Measurements from ENCODE around the gene PCCA.
A peak's percentile ranks its signal among the peaks of the same experiment; 100 is the strongest.

Gene PCCA

DNA sequence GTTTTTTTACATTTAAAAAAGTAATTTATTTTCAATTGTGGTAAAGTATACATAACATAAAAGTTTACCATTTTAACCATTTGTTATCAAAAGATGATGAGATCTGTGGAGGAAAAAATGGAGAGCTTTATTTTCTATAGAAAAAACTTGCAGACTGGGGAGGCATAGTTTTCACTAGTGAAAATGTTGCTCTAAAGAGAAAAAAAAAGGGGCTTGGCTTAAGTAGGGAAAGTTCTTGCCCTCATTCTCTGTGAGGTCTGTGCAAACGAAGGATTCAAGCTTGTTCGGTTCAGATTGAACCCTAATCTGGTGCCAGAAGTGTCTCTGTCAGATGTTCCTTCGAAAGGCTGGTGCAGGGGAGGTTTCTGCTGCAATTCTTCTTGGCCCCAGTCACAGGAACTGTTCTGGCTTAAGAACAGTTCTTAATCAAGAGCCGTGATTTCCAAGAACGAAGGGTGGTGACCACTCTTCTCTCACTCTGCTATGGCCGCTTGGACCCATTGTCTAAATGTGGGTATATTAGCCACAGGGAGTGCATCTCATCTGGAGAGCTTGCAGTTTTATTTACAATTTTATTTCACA lies 42.1 kb downstream of the PCCA start:
- ATAC-seq: no peak
- TF ChIP-seq ZFP30 (CRISPR knock-in tag; IDR thresholded peaks at IDR 0.05): no peak
- TF ChIP-seq ZC3H10 (CRISPR knock-in tag; IDR thresholded peaks at IDR 0.05): no peak
- no peak for TF ChIP-seq ARNTL (CRISPR knock-in tag; IDR thresholded peaks at IDR 0.05; ENCODE audit: borderline replicate concordance, low read depth)
- no peak for TF ChIP-seq BACH2 (CRISPR knock-in tag; IDR thresholded peaks at IDR 0.05; ENCODE audit: borderline replicate concordance)
- no peak for TF ChIP-seq RARB (CRISPR knock-in tag; IDR thresholded peaks at IDR 0.05)
- no peak for TF ChIP-seq ISL1 (CRISPR knock-in tag; IDR thresholded peaks at IDR 0.05)

- TF ChIP-seq ESRRG (CRISPR knock-in tag; IDR thresholded peaks at IDR 0.05) (no peak), ZC3H10 (CRISPR knock-in tag; IDR thresholded peaks at IDR 0.05) (no peak)
- ATAC-seq: peak; percentile 79
Measured at GRCh38 chr13:100131863-100132574, 43.1 kb downstream of the PCCA start.

DNA sequence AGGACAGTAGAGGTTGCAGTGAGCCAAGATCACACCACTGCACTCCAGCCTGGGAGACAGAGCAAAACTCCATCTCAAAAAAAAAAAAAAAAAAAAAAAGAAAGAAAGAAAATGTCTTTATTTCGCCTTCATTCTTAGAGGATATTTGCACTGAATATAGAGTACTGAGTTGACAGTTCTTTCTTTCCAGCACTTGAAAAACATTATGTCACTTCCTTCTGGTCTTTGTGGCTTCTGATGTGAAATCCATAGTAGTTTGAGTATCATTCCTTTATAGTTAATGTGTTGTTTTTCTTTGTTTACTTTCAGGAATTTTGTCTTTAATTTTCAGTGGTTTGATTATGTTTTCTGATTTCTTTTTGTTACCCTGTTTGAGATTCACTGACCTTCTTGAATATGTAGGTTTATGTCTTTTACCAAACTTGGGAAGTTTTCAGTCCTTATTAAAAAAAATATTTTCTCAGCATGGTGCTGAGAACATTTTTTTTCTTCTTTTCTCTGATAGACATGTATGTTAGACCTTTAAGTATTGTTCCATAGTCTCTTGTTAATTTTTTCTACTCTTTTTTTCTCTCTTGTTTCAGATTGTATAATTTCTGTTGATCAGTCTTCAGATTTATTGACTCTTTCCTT lies 50.1 kb downstream of the PCCA start:
- no peak for TF ChIP-seq ZNF8 (CRISPR knock-in tag; IDR thresholded peaks at IDR 0.05)
- no peak for TF ChIP-seq POU6F1 (CRISPR knock-in tag; IDR thresholded peaks at IDR 0.05; ENCODE audit: borderline replicate concordance, low read depth)
- TF ChIP-seq ZC3H10 (CRISPR knock-in tag; IDR thresholded peaks at IDR 0.05): no peak
- TF ChIP-seq ESRRG (CRISPR knock-in tag; IDR thresholded peaks at IDR 0.05): no peak
- no peak for ATAC-seq

DNA sequence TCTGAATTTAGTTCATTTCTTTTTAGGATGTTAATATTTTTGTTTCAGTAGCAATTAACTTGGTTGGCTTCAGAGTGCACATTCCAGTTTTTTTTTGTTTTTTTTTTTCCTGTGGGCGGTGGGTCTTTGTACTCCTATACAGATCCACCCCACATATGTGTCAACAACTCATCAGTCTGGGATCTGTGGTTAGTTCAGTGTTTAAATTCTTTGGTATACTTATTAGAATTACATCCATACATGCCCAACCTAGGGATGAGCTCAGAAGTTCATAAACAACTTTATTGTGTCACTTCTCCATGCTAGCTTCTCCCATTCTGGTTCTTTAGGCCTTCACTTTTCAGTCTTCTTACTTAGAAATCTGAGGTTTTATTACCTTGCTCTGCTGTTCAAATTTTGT lies 50.9 kb downstream of the PCCA start:
- TF ChIP-seq TSHZ2 (CRISPR knock-in tag; IDR thresholded peaks at IDR 0.05): no peak
- TF ChIP-seq, protein P1, sequence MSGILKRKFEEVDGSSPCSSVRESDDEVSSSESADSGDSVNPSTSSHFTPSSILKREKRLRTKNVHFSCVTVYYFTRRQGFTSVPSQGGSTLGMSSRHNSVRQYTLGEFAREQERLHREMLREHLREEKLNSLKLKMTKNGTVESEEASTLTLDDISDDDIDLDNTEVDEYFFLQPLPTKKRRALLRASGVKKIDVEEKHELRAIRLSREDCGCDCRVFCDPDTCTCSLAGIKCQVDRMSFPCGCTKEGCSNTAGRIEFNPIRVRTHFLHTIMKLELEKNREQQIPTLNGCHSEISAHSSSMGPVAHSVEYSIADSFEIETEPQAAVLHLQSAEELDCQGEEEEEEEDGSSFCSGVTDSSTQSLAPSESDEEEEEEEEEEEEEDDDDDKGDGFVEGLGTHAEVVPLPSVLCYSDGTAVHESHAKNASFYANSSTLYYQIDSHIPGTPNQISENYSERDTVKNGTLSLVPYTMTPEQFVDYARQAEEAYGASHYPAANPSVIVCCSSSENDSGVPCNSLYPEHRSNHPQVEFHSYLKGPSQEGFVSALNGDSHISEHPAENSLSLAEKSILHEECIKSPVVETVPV (CRISPR knock-in tag; IDR thresholded peaks at IDR 0.05): no peak
- no peak for TF ChIP-seq SNAI2 (CRISPR knock-in tag; IDR thresholded peaks at IDR 0.05)
- no peak for TF ChIP-seq ZFP30 (CRISPR knock-in tag; IDR thresholded peaks at IDR 0.05)
- no peak for TF ChIP-seq BACH2 (CRISPR knock-in tag; IDR thresholded peaks at IDR 0.05; ENCODE audit: borderline replicate concordance)
- no peak for TF ChIP-seq ISL1 (CRISPR knock-in tag; IDR thresholded peaks at IDR 0.05)
- no peak for TF ChIP-seq ESRRG (CRISPR knock-in tag; IDR thresholded peaks at IDR 0.05)
- no peak for TF ChIP-seq ZNF8 (CRISPR knock-in tag; IDR thresholded peaks at IDR 0.05)
- TF ChIP-seq TOX (CRISPR knock-in tag; IDR thresholded peaks at IDR 0.05; ENCODE audit: borderline replicate concordance): no peak
- ATAC-seq: no peak

- no peak for ATAC-seq
- TF ChIP-seq ZNF8 (CRISPR knock-in tag; IDR thresholded peaks at IDR 0.05) (no peak), ZNF70 (CRISPR knock-in tag; IDR thresholded peaks at IDR 0.05) (no peak), ZC3H10 (CRISPR knock-in tag; IDR thresholded peaks at IDR 0.05) (no peak), BACH2 (CRISPR knock-in tag; IDR thresholded peaks at IDR 0.05; ENCODE audit: borderline replicate concordance) (no peak), GLIS3 (CRISPR knock-in tag; IDR thresholded peaks at IDR 0.05) (no peak), ZFP30 (CRISPR knock-in tag; IDR thresholded peaks at IDR 0.05) (no peak), TCF4 (CRISPR knock-in tag; IDR thresholded peaks at IDR 0.05; ENCODE audit: borderline replicate concordance) (no peak), PPARA (CRISPR knock-in tag; IDR thresholded peaks at IDR 0.05; ENCODE audit: borderline replicate concordance) (no peak), ZFP3 (CRISPR knock-in tag; IDR thresholded peaks at IDR 0.05) (no peak), RARB (CRISPR knock-in tag; IDR thresholded peaks at IDR 0.05) (no peak), POU6F1 (CRISPR knock-in tag; IDR thresholded peaks at IDR 0.05; ENCODE audit: borderline replicate concordance, low read depth) (no peak), ARNTL (CRISPR knock-in tag; IDR thresholded peaks at IDR 0.05; ENCODE audit: borderline replicate concordance, low read depth) (no peak), PATZ1 (CRISPR knock-in tag; IDR thresholded peaks at IDR 0.05; ENCODE audit: borderline replicate concordance) (no peak), TSHZ2 (CRISPR knock-in tag; IDR thresholded peaks at IDR 0.05) (no peak)
Measured at GRCh38 chr13:100140441-100140840, 51.5 kb downstream of the PCCA start.

Measured in SK-N-SH treated with all-trans-retinoic acid at 6 μM for 48 hours (cell line).